HG02759 (cell line): ENCODE measurements around the gene TRERF1.
A peak's percentile ranks its signal among the peaks of the same experiment; 100 is the strongest.

Experiments used
- ATAC-seq: cut with Tn5 transposase; IDR thresholded peaks from one replicate; pipeline ENCODE4 v1.9.1; 2021; ENCODE audit warnings: mild to moderate bottlenecking, moderate library complexity; ENCODE audit not compliant: unreplicated experiment

TRERF1 gene

GRCh38 chr6:42279144-42279781 is 172.5 kb downstream of the TRERF1 start:
- no peak for ATAC-seq

GRCh38 chr6:42278131-42278853 is 173.4 kb downstream of the TRERF1 start:
- no peak for ATAC-seq

- no peak for ATAC-seq
These were observed 175.5 kb downstream of the TRERF1 start for GRCh38 chr6:42276034-42276890.

- no peak for ATAC-seq
These were observed 176.2 kb downstream of the TRERF1 start for GRCh38 chr6:42275376-42276033.

GRCh38 chr6:42274898-42275297 is 176.8 kb downstream of the TRERF1 start:
- no peak for ATAC-seq

- no peak for ATAC-seq
These were observed 179.6 kb downstream of the TRERF1 start for GRCh38 chr6:42271834-42272805.

GRCh38 chr6:42269974-42270510 is 181.7 kb downstream of the TRERF1 start:
- ATAC-seq: no peak

- ATAC-seq: peak; percentile 93
These were observed 182.2 kb downstream of the TRERF1 start for GRCh38 chr6:42269553-42269952.

- ATAC-seq: no peak
These were observed 182.9 kb downstream of the TRERF1 start for GRCh38 chr6:42268835-42269204.

- ATAC-seq: no peak
These were observed 183.5 kb downstream of the TRERF1 start for GRCh38 chr6:42268016-42268834.

GRCh38 chr6:42266538-42266937 is 185.2 kb downstream of the TRERF1 start:
- ATAC-seq: no peak

GRCh38 chr6:42264852-42265390 is 186.8 kb downstream of the TRERF1 start:
- no peak for ATAC-seq

- no peak for ATAC-seq
These were observed 187.4 kb downstream of the TRERF1 start for GRCh38 chr6:42264162-42264851.

- no peak for ATAC-seq
These were observed 188.5 kb downstream of the TRERF1 start for GRCh38 chr6:42263165-42263728.

- ATAC-seq: no peak
These were observed 190.8 kb downstream of the TRERF1 start for GRCh38 chr6:42260972-42261371.

GRCh38 chr6:42260396-42260888 is 191.3 kb downstream of the TRERF1 start:
- ATAC-seq: no peak

GRCh38 chr6:42259841-42260395 is 191.8 kb downstream of the TRERF1 start:
- ATAC-seq: no peak
